GM12878 (cell line): ENCODE data around the gene SMC1B. TPM values are rescaled to one million over a fixed set of nuclear protein-coding genes. Genes with fewer than 3 reads are reported as not detected.
A peak's percentile ranks its signal among the peaks of the same experiment; 100 is the strongest.

Source experiments
- ATAC-seq: fragments of 200-7000 bp; cut with Tn5 transposase; 3 replicates; pipeline ENCODE4 v1.9.1; 2020; ENCODE audit warnings: mild to moderate bottlenecking, moderate library complexity
- BruUV-seq: library from RNA; stranded (reverse); fragments of 400-500 nt; replicated peaks from 2 replicates; lab custom pipeline; 2021; lab: Mats Ljungman, UMichigan
- CTCF ChIA-PET: fragments of 300-600 bp; sonication (Branson Sonifier 250); formaldehyde crosslinking; extraction: SDS; loops from one replicate; lab custom pipeline; 2021; ENCODE audit warnings: inconsistent platforms; lab: Yijun Ruan, JAX
- POLR2A ChIA-PET: fragments of 350-600 bp; formaldehyde crosslinking; extraction: SDS; loops from one replicate; lab custom pipeline; 2021; ENCODE audit warnings: inconsistent platforms; lab: Charles Lee
- RAD21 ChIA-PET: fragments of 300-600 bp; sonication (Branson Sonifier 250); formaldehyde crosslinking; loops from one replicate; lab custom pipeline; 2023; ENCODE audit warnings: antibody characterized with exemption; ENCODE audit not compliant: unreplicated experiment; lab: Charles Lee
- SMC1A ChIA-PET: fragments of 300-600 bp; sonication (Branson Sonifier 250); formaldehyde crosslinking; loops from one replicate; lab custom pipeline; 2023; ENCODE audit not compliant: unreplicated experiment, uncharacterized antibody; lab: Charles Lee
- DNase-seq: peaks from one replicate; pipeline ENCODE4 v3.0.0-alpha.2; 2011; ENCODE audit warnings: low read depth, low spot score
- FAIRE-seq: peaks from 3 replicates; lab custom pipeline; 2011; peaks lifted over from hg19 to GRCh38; lab: Jason Lieb, UNC
- H2AFZ ChIP-seq: 2 replicates; pipeline ENCODE4 v1.6.0; 2011; ENCODE audit warnings: low read depth, low read length, control low read depth; ENCODE audit not compliant: control insufficient read depth
- H3K27ac ChIP-seq: 2 replicates; pipeline ENCODE4 v1.5.1; 2011; ENCODE audit warnings: control low read depth; ENCODE audit not compliant: control insufficient read depth, insufficient read depth
- H3K27me3 ChIP-seq, 2 experiments: replicated peaks in 1 of 2; 2 replicates each; pipeline versions ENCODE4 v1.6.0 to v1.6.1; 2011; ENCODE audit warnings: low read length in 1 of 2; ENCODE audit not compliant: control insufficient read depth in 2 of 2, insufficient read depth in 2 of 2
- H3K36me3 ChIP-seq, 2 experiments: 2 replicates each; pipeline ENCODE4 v1.5.1; 2011; ENCODE audit warnings: low read length in 1 of 2; ENCODE audit not compliant: control insufficient read depth in 2 of 2, insufficient read depth in 2 of 2
- H3K4me1 ChIP-seq: 2 replicates; pipeline ENCODE4 v1.6.1; 2011; ENCODE audit warnings: mild to moderate bottlenecking, low read length, moderate library complexity, mixed read lengths; ENCODE audit not compliant: control insufficient read depth, insufficient read depth
- H3K4me2 ChIP-seq: 2 replicates; pipeline ENCODE4 v1.6.0; 2011; ENCODE audit warnings: control low read depth; ENCODE audit not compliant: control insufficient read depth, insufficient read depth
- H3K4me3 ChIP-seq: fragments of 200-600 bp; sonication (generic); 2 replicates; pipeline ENCODE4 v1.5.1; 2016
- H3K79me2 ChIP-seq: 2 replicates; pipeline ENCODE4 v1.6.0; 2011; ENCODE audit warnings: low read length; ENCODE audit not compliant: control insufficient read depth, insufficient read depth
- H3K9ac ChIP-seq: 2 replicates; pipeline ENCODE4 v1.8.0; 2011; ENCODE audit warnings: low read length, control low read depth, mixed read lengths; ENCODE audit not compliant: control insufficient read depth, insufficient read depth
- H3K9me3 ChIP-seq: replicated peaks from 3 replicates; pipeline ENCODE4 v1.5.1; 2011; ENCODE audit warnings: mild to moderate bottlenecking, low read length; ENCODE audit not compliant: control insufficient read depth, insufficient read depth
- H4K20me1 ChIP-seq: 2 replicates; pipeline ENCODE4 v1.6.0; 2011; ENCODE audit not compliant: control insufficient read depth, insufficient read depth
- CBX3 ChIP-seq: fragments of 200-600 bp; sonication (generic); IDR thresholded peaks from 2 replicates; pipeline ENCODE4 v1.6.1; 2016; ENCODE audit warnings: low read depth, borderline replicate concordance
- CHD2 ChIP-seq: IDR thresholded peaks from 2 replicates; pipeline ENCODE4 v1.6.1; 2011; ENCODE audit warnings: low read depth, low read length, improper control_type of control experiment, borderline replicate concordance
- CHD4 ChIP-seq: fragments of 200-600 bp; sonication (generic); IDR thresholded peaks from 2 replicates; pipeline ENCODE4 v1.6.1; 2016; ENCODE audit warnings: mild to moderate bottlenecking
- CREM ChIP-seq: IDR thresholded peaks from 2 replicates; pipeline ENCODE4 v1.6.1; 2014; ENCODE audit warnings: antibody characterized with exemption, low read depth
- CTCF ChIP-seq, 3 experiments: IDR thresholded peaks in 2 of 3; conservative IDR thresholded peaks in 1 of 3; 2 replicates each; pipeline ENCODE4 v1.5.1; 2011; ENCODE audit warnings: low read depth in 3 of 3, low read length in 3 of 3, mild to moderate bottlenecking in 3 of 3, control low read depth in 2 of 3, moderate library complexity in 2 of 3, inconsistent platforms in 1 of 3, mixed read lengths in 1 of 3; ENCODE audit not compliant: control insufficient read depth in 2 of 3, insufficient read depth in 1 of 3; ENCODE audit errors: extremely low read depth in 1 of 3
- ESRRA ChIP-seq: IDR thresholded peaks from 2 replicates; pipeline ENCODE4 v1.6.1; 2012; ENCODE audit warnings: mild to moderate bottlenecking, low read length, improper control_type of control experiment
- GATAD2B ChIP-seq: fragments of 450-650 bp; conservative IDR thresholded peaks from 2 replicates; pipeline ENCODE4 v1.6.1; 2017; ENCODE audit warnings: low read depth, mild to moderate bottlenecking, moderate library complexity
- HDAC2 ChIP-seq: fragments of 200-600 bp; sonication (generic); IDR thresholded peaks from 2 replicates; pipeline ENCODE4 v1.6.1; 2017
- IKZF2 ChIP-seq, 2 experiments: fragments of 450-650 bp; IDR thresholded peaks; 2 replicates each; pipeline ENCODE4 v1.6.1; 2017; ENCODE audit warnings: mild to moderate bottlenecking in 2 of 2, moderate library complexity in 2 of 2
- JUND ChIP-seq: IDR thresholded peaks from 2 replicates; pipeline ENCODE4 v1.6.1; 2012; ENCODE audit warnings: low read depth, mild to moderate bottlenecking, low read length, improper control_type of control experiment, moderate library complexity
- MTA2 ChIP-seq: fragments of 450-650 bp; IDR thresholded peaks from 2 replicates; pipeline ENCODE4 v1.6.1; 2016; ENCODE audit warnings: low read depth, mild to moderate bottlenecking, moderate library complexity
- NFYA ChIP-seq: IDR thresholded peaks from 2 replicates; pipeline ENCODE4 v1.6.1; 2011; ENCODE audit warnings: low read depth, mild to moderate bottlenecking, low read length, improper control_type of control experiment, borderline replicate concordance
- PAX8 ChIP-seq: fragments of 450-650 bp; IDR thresholded peaks from 2 replicates; pipeline ENCODE4 v1.6.1; 2017; ENCODE audit warnings: mild to moderate bottlenecking, moderate library complexity
- SMARCA5 ChIP-seq: fragments of 450-650 bp; IDR thresholded peaks from 2 replicates; pipeline ENCODE4 v1.6.1; 2017; ENCODE audit warnings: mild to moderate bottlenecking
- SREBF2 ChIP-seq: IDR thresholded peaks from 2 replicates; pipeline ENCODE4 v1.6.1; 2012; ENCODE audit warnings: mild to moderate bottlenecking, low read length
- TAF1 ChIP-seq: IDR thresholded peaks from 2 replicates; pipeline ENCODE4 v1.6.1; 2011; ENCODE audit warnings: mild to moderate bottlenecking, low read depth, low read length, borderline replicate concordance
- TCF3 ChIP-seq: IDR thresholded peaks from 2 replicates; pipeline ENCODE4 v1.6.1; 2012; ENCODE audit warnings: low read depth, mild to moderate bottlenecking, low read length, borderline replicate concordance; ENCODE audit not compliant: insufficient read depth
- YBX1 ChIP-seq: fragments of 450-650 bp; IDR thresholded peaks from 2 replicates; pipeline ENCODE4 v1.6.1; 2016; ENCODE audit warnings: antibody characterized with exemption
- ZBED1 ChIP-seq: IDR thresholded peaks from 2 replicates; pipeline ENCODE4 v1.6.1; 2016; ENCODE audit warnings: borderline replicate concordance
- WGBS: methylation state at CpG from one replicate; pipeline ENCODE4 v1.1.6; 2016; ENCODE audit warnings: low lambda C conversion rate; ENCODE audit not compliant: insufficient replicate concordance, insufficient coverage; ENCODE audit errors: missing lambda C conversion rate; 5-methylcytosine and 5-hydroxymethylcytosine counted together
- in situ Hi-C: fragments of 300-500 bp; cut with MboI; formaldehyde crosslinking; loops from 9 replicates; pipeline ENCODE4 v1.14.3; 2018; ENCODE audit warnings: mixed read lengths
- intact Hi-C: fragments of 100-400 bp; cut with micrococcal nuclease; formaldehyde crosslinking; loops from one replicate; pipeline ENCODE4 v1.14.2; 2022; ENCODE audit not compliant: unreplicated experiment
- polyA plus RNA-seq, 11 experiments: library from polyadenylated mRNA; depleted of rRNA in 4 of 11; unstranded in 6 of 11; stranded (reverse) in 5 of 11; fragments of >200 nt; fragmentation: Nextera tagmentation in 4 of 11; fragmentation: Illumina TruSeq in 1 of 11; extraction: Ambion mirVana in 4 of 11; extraction: Trizol in 1 of 11; gene quantifications; 1 replicate in 1 of 11; 2 replicates in 10 of 11; pipeline versions ENCODE4 v1.2.1 to v1.2.3, GENCODE V29; 2011 to 2016; ENCODE audit warnings: inconsistent platforms in 2 of 11, missing spikeins in 2 of 11, low read depth in 1 of 11
- total RNA-seq, 4 experiments: library from RNA; depleted of rRNA in 3 of 4; stranded (reverse); fragments of >200 nt in 3 of 4; fragmentation: Illumina TruSeq in 1 of 4; extraction: Trizol in 1 of 4; gene quantifications; 2 replicates each; pipeline versions ENCODE4 v1.2.1 to v1.2.3, GENCODE V29; 2013 to 2021
- TF ChIP-seq, protein P1 (sequence below): IDR thresholded peaks from 2 replicates; pipeline ENCODE4 v1.6.1; 2012; ENCODE audit warnings: mild to moderate bottlenecking, low read depth, low read length

Gene SMC1B
- total and polyA plus RNA-seq, 10 of the 15 experiments (the other 5 are each of a cell fraction or from before 2014, with no cell fraction given): not detected

DNA sequence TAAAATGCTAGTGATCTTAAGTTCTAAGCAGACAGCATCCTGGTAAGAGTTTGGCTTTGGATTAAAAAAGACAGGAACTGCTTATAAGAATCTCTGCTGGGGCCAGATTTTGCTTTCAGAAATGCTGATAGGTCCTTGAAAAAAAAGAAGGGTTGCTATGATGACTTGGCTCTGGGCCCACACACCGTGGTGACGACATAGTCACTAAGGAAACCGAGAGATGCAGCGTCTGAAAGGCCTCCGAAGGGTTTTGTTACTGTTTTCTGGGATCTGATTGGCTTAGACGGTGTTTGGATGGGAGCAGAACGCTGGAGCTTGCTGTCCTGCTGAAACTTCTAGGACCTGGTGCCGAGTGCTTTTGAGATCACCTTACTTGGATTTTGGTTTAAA lies 95.2 kb downstream of the SMC1B start (continued):
- TF ChIP-seq, protein P1, sequence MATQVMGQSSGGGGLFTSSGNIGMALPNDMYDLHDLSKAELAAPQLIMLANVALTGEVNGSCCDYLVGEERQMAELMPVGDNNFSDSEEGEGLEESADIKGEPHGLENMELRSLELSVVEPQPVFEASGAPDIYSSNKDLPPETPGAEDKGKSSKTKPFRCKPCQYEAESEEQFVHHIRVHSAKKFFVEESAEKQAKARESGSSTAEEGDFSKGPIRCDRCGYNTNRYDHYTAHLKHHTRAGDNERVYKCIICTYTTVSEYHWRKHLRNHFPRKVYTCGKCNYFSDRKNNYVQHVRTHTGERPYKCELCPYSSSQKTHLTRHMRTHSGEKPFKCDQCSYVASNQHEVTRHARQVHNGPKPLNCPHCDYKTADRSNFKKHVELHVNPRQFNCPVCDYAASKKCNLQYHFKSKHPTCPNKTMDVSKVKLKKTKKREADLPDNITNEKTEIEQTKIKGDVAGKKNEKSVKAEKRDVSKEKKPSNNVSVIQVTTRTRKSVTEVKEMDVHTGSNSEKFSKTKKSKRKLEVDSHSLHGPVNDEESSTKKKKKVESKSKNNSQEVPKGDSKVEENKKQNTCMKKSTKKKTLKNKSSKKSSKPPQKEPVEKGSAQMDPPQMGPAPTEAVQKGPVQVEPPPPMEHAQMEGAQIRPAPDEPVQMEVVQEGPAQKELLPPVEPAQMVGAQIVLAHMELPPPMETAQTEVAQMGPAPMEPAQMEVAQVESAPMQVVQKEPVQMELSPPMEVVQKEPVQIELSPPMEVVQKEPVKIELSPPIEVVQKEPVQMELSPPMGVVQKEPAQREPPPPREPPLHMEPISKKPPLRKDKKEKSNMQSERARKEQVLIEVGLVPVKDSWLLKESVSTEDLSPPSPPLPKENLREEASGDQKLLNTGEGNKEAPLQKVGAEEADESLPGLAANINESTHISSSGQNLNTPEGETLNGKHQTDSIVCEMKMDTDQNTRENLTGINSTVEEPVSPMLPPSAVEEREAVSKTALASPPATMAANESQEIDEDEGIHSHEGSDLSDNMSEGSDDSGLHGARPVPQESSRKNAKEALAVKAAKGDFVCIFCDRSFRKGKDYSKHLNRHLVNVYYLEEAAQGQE: no peak
- TF ChIP-seq TCF3: no peak
- TF ChIP-seq CREM: peak; percentile 76
- TF ChIP-seq CHD4: no peak

DNA sequence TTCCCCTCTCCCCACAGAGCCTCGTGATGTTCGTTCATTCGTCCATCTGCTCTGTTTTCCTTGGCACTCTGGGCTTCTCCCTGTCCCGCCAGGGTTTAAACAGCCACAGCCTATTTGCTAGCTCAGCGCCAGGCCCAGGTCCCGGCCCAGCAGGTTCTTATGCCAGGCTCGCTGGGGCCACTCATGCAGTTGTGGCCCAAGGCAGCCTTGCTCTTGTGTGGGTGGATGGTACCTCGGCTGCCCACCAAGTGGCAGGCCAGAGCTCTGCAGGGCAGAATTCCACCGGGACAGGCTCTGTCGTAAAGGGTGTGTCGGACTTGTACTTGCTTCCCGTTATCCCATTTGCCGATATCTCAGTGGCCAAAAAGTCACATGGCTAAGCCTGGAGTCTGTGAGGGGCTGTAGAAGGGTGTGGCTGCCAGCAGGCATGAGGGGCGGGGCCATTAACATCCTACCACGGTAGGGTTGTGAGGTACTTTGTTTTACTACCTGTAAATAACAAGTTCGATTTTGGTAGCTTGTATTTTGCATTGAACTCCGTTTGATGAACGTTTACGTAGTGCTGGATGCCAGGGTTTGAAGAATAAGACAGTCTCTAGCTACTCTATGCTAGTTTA lies 95.7 kb downstream of the SMC1B start:
- peak overlapping the region; percentile 87 for H3K27ac ChIP-seq
- in situ Hi-C loops (no loop called here), intact Hi-C loops (loop anchor here (5.0 kb wide), 1 partner anchor 35 kb away; the partner anchor contains the start of gene UPK3A)
- H3K9ac ChIP-seq: no peak overlapping the region
- ChIA-PET CTCF (interaction anchor here (0.7 kb wide), 1 partner anchor 54 kb away, joined by 3 read pairs; no protein-coding TSS in a partner anchor), RAD21 (interaction anchor here (1.2 to 1.7 kb wide), 2 partner anchors 10 to 79 kb away, joined by 3 to 4 read pairs; no protein-coding TSS in a partner anchor), SMC1A (interaction anchor here (1.2 to 2.0 kb wide), 5 partner anchors 9 to 69 kb away, joined by 3 to 6 read pairs (median 5); partner anchors contain the start of gene FAM118A), POLR2A (no interaction called here)
- H3K79me2 ChIP-seq: peaks cover 14% of the 10 kb centered on the region
- H3K27me3 ChIP-seq: no peaks in the 10 kb centered on the region
- H4K20me1 ChIP-seq: peaks cover 3% of the 10 kb centered on the region; the same call in 1 of the 2 replicates
- ATAC-seq (no peak), FAIRE-seq (no peak), DNase-seq (no peak)
- H3K9me3 ChIP-seq: no peaks in the 10 kb centered on the region
- 0 out of 4 replicates have a peak, but pooled peaks cover 0 to 3% of the 10 kb centered on the region in 2 experiments for H3K36me3 ChIP-seq
- H3K4me1 ChIP-seq: peaks cover 24% of the 10 kb centered on the region
- peak overlapping the region; percentile 60 for H3K4me2 ChIP-seq
- TSS peak; percentile 90 for BruUV-seq
- 71% methylated on average over 19 of the region's 19 CpGs for WGBS
- H2AFZ ChIP-seq: no peak overlapping the region
- H3K4me3 ChIP-seq: peak overlapping the region; percentile 4; the same call in 1 of the 2 replicates
- TF ChIP-seq CHD2 (no peak), GATAD2B (0 out of 2 replicates have a peak, but pooled peaks have one; percentile 33), ZBED1 (no peak), ESRRA (no peak), SREBF2 (no peak), MTA2 (no peak), CBX3 (no peak), TAF1 (no peak), CTCF (IDR thresholded peaks at IDR 0.05 in 2 of 3, conservative IDR thresholded peaks at IDR 0.05 in 1 of 3; ENCODE audit: control insufficient read depth in 2 of 3, extremely low read depth in 1 of 3, insufficient read depth in 1 of 3, low read depth in 3 of 3, low read length in 3 of 3) (0 out of 6 replicates have a peak, but pooled peaks of 1 of the 3 experiments have one; percentile 19), YBX1 (no peak), IKZF2 (IDR thresholded peaks at IDR 0.05) (peak in 1 of 2 experiments; percentile 19; a peak in 1 of 4 replicates), PAX8 (no peak), HDAC2 (no peak), JUND (no peak), SMARCA5 (peak; percentile 48; the same call in 1 of the 2 replicates), NFYA (no peak)
